Measurements from ENCODE around the gene HOXB4.

DNA sequence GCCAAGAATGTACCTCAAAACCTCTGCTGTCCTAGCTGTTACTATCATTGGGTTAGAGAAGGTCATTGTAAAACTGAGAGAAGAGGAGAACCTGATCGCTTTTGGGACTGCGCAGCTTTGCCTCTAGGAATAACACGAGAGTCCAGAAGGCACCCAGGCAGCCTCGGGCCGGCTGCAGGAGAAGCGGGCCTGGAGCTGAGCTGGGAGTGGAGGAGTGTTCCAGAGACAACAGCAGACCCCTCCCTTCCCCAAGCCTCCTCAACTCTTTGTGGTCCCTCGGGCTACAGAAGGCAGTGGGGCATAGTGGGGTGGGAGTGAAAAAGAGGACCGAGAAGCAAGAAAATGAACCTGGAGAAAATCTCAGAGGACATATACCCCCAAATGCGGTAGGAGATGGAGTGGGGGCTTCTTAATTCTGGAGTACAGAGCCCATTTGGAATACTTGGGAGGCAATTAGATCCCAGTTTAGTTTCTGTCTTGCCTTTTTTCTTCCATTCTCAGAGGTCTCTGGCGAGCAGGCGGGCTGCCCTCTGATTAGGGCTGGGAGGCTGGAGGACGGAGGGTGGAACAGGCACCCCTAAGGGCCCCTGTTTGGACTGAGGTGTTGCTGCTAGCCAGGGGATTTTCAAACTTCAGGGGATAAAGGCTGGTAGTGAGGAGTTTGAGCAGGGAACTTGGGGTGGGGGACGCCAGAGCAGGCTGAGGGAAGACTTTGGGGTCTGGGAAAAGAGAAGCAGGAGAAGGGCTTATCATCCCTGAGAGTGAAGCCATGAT, 19.9 kb downstream of the HOXB4 start:
- no peak for TF ChIP-seq CTCF (IDR thresholded peaks at IDR 0.05; ENCODE audit: insufficient read depth, low read length, poor library complexity, severe bottlenecking)
- no peak for TF ChIP-seq EZH2phosphoT487 (conservative IDR thresholded peaks at IDR 0.05; ENCODE audit: low read length)
